ENCODE results near the gene TUT4.

DNA sequence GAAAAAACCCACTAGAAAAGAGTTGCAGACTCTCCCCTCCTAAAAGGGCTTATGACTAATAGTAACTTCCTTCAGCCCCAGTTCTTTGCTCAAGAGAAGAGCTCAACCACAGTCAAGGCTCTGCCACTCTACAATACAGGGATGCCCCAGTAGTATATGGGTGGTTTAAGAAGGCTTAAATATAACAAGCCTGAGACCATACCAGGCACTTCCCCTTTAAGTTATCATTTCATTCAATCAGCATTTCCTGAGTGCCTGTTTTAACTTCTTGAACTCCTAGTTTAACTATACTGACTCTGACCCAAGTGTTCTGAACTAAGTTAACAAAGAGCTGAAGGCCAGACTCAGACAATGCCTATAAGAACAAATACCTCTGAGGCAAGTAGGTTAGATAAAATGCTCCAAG is 128.7 kb downstream of the TUT4 start:
- TF ChIP-seq, protein P1, sequence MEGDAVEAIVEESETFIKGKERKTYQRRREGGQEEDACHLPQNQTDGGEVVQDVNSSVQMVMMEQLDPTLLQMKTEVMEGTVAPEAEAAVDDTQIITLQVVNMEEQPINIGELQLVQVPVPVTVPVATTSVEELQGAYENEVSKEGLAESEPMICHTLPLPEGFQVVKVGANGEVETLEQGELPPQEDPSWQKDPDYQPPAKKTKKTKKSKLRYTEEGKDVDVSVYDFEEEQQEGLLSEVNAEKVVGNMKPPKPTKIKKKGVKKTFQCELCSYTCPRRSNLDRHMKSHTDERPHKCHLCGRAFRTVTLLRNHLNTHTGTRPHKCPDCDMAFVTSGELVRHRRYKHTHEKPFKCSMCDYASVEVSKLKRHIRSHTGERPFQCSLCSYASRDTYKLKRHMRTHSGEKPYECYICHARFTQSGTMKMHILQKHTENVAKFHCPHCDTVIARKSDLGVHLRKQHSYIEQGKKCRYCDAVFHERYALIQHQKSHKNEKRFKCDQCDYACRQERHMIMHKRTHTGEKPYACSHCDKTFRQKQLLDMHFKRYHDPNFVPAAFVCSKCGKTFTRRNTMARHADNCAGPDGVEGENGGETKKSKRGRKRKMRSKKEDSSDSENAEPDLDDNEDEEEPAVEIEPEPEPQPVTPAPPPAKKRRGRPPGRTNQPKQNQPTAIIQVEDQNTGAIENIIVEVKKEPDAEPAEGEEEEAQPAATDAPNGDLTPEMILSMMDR (IDR thresholded peaks at IDR 0.05; ENCODE audit: insufficient read depth, low read length, poor library complexity, severe bottlenecking) = no peak
- no peak for TF ChIP-seq EZH2phosphoT487 (conservative IDR thresholded peaks at IDR 0.05; ENCODE audit: low read length)

Data from SU-DHL-6 (cell line).